Kidney tubule cell (primary cell): ENCODE measurements around the gene AUH.
"Not testable (repeated sequence)": the region's sequence is repeated elsewhere in the genome, so short reads cannot be mapped to it uniquely, and the experiment has no call there.

ENCODE experiments used
- DNase-seq: peaks from one replicate; pipeline ENCODE4 v3.0.0-alpha.2; 2018; ENCODE audit warnings: low spot score

Gene AUH, protein sequence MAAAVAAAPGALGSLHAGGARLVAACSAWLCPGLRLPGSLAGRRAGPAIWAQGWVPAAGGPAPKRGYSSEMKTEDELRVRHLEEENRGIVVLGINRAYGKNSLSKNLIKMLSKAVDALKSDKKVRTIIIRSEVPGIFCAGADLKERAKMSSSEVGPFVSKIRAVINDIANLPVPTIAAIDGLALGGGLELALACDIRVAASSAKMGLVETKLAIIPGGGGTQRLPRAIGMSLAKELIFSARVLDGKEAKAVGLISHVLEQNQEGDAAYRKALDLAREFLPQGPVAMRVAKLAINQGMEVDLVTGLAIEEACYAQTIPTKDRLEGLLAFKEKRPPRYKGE

DNA sequence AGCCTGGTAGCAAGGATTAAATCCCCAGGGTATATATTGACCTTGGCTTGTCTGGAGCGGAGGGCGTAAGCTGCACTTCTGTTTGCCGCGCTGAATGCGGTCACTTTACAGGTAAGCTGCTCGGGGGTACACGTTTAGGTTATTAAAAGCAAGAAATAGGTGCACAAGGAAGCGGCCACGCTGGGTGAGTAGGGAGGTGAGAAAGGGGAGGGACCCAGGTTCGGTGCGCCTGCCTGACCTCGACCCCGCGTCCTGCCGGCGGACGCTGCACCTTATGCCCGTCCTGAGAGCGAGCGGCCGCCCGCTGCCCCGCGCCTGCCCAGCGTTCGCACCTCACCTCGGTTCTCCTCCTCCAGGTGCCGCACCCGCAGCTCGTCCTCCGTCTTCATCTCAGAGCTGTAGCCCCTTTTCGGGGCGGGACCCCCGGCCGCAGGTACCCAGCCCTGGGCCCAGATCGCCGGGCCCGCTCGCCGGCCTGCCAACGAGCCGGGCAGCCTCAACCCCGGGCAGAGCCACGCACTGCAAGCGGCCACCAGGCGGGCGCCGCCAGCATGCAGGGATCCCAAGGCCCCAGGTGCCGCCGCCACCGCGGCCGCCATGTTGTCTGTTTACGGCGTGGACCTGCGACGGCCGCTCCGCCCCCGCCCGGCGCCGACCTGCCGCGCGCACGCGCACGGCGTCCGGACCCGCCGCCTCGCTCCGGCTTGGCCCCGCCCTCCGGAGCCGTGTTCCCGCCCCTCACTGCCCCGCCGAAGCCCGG lies at the start of gene AUH:
Gene AUH, minus strand, starts transcription at position 628 of the 760 bp plus-strand sequence. Its CDS starts 29 bp downstream, at position 599.
- DNase-seq: peak; percentile 87

DNA sequence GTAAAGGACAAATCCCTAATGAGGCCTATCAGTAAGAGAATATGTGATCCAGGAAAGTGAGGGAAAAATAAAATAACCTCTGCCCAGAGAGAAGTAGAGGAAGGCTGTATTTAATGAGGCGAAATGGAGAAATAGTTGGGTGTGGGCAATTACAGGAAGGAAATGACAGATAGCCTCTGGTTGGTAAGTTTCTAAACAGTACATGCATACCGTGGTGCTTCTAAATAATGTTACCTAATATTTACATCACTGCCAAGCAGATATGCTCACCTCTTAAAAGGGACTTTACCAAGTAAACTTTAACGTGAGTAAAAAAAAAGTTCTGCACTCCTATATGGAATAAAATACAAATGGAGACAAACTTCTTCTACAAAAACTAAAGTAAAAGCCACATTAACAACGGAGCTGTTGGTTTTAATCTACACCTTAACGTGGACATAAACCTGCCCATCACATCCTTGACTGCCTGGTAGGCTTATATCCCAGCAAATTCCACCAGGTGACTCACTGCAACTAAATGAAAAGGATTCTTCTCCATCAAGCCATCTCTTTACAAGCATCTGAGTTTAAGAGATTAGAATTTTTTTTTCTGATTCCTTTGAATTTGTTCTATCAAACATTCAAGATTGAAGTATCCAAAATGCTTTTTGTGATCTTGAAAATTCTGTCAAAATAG lies 49.5 kb upstream of the AUH start:
- DNase-seq: peak; percentile 46

DNA sequence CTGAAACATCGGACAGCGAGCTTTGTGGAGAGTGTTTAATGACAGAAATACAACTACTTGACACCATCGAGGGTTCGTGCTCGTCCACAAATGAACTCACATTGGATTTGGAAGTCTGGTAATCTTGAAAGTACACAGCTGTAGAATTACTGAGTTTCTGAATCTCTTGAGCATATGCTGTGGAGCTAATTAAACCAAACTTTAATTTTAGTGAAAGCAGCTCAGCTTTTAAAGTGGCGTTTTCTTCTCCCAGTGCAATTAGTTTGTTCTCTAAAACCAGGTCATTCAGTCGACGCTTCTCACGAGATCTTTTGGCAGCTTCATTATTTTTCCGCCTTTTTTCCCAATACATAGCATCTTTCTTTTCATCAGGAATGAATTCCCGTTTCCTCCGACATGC lies 48.4 kb upstream of the AUH start:
- DNase-seq: no peak

DNA sequence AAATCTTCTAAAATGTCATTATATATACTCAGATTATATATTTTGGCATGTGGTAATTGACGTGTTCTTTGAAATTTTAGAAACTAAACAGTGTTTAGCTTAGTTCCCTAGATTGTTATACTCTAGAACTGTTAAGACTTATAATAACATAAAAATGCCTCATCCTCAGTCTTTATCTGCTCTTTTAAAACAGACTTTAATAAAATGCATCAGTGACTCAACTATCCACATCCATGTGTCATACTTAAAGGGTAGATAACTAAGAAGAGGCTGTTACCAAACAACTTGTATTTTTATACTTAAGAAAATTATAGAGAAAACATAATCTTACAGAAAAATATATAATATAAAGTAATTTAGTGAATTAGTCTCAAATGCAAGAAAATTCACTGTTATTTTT lies 46.8 kb upstream of the AUH start:
- DNase-seq: no peak

DNA sequence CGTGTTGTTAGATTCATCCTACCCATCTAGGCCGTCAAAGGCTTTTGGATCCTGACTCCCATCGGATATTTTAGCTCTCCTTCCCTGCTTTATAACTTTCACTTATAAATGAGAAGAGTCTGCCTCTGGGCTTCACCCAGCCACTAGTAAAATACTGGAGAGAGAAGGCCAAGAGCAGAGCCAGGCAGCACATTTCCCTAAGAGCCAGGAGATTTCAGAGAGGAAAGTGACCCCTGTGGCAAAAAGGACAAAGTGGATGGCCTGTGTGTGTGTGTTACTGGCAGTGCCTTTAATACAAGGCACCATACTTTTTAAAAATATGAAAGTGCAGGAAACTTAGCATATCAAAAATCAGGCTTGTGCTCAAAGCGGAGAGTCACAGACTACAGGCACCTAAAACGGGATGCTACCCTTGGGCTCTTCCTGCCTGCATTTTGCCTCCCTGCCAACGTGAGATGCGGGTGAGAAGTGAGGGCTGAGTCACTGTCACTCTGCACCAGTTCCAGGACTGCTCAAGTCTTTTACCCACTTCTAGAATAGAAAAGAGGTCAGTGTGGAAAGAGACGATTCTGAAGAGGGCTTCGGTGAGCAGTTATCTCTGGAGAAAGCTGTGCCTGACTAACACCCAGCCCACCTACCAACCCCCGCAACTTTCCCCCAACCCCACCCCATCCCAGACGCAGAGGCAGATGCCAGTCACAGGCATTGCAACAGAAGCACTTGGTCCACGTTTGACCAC lies 46.0 kb upstream of the AUH start:
- DNase-seq: no peak

DNA sequence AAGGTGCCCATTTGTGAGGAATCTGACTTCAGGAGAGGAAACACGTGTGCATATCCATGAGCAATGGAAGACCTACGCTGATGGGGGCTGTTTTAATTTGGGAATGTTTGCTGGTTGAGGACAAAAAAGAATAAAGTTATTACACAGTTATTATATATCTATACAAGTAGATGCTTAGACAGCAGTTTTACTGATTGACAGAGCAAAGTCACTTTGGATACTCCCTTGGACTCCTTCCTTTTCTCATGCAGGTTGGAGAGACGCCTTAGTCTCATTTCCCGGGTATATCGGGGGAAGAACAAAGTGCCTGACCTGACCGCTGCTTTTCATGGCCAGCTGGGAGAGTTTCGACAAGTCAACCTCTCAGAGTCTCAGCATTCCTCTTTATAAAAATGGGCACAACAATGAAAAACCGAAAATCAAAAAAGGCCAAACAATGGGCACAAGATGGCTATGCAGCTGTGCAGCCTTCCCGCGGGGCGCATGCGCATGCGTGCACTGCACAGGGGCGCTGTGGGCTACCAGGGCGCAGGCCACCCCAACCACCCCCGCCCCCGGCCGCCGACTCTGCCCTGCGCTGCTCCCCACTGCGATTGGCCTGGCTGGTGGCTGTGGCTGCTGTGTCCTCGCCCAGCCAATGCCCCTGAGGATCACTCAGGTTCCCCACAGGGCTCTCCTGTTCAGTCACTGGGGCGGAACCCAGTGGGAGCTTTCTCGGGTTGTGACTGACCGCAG lies 43.8 kb upstream of the AUH start:
- no peak for DNase-seq

DNA sequence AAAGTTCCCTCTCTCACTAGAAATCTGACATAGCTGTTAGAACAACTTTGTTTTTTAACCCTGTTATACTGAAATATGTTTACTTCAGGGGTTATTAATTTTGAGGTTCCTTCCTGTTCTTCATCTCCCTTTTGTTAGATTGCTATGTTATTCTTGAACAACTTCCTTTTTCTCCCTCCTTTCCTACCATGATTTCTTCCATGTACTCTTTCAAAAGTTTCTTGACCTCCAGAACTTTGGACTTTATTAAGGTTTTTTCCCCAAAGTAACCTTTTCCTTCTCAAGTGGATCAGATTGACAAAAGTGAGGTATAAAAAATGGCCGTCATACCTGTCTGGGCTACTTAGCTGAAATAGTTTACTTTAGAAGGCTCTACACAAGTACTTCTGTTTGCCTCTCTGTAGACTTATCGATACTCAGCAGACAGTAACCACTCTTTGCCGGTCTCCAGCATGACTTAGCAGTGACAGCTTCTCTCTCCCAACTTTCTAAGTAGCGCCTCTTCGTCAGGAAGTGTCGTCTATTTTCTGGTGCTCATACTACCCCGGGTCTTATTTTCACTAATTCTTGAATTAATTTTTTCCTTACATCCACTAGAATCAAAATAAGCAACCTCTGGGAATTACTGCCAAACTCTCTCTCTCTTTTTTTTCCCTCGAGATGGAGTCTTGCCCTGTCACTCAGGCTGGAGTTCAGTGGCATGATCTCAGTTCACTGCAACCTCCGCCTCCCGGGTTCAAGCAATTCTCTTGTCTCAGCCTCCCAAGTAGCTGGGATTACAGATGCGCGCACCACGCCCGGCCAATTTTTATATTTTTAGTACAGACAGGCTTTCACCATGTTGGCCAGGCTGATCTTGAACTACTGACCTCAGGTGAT lies 42.2 kb upstream of the AUH start:
- DNase-seq: no peak

DNA sequence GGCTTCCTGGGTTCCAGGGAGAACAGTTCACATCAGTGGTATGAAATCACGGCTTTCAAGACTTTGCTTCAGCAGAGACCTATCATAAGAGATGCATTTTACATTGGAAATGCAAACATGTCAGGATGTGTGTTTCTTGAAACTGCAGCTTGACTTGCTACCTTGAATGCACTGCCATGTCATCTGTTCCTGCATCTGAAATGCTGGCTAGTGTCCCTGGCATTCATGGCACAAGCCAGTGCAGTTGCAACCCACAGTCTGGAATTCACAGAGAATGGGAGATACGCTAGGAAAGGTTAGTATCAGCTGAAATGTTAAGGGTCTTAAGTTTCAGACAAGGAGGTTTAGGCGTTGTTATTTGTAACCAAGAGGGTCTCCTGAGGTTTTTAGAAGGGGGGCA lies 37.2 kb upstream of the AUH start:
- no peak for DNase-seq

DNA sequence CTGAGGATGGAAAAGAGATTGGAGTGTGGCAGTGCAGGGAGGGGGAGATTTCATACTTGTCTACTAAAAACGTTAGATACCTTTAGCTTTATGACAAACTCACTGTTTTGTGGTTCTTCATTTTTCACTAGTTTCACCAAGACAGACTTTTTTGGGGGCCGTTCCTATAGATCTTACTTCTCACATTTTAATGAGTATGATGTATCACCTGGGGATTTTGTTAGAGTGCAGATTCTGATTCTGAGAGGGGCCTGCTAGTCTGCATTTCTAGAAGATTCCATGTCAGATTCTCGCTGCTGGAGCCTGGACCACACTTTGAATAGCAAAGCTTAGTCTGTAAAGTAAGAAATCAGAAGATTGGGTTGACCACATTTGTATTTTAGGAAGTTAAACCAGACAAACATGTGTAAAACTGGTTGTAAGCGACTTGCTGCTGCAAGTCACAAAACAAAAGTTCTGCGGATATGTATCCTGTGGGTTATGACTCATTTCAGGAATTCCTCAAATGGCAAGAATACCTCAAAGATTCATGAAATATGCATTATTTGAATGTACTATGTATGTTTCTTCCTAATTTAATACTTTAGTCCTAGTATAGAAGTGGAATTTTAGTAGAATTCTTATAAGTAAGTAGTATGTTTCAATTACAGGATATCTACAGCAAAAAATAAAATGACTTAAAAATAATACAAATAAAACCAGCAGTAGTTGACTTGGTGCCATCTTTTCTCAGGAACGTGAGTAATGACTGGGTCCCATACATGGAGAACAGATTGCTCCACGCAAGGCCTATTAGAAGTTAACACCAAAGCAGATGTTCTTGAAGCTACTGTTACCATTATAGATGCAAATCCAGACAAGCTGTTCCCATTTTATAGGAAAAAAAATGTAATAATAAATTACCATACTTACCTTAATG lies 34.1 kb upstream of the AUH start:
- DNase-seq: peak; percentile 16

DNA sequence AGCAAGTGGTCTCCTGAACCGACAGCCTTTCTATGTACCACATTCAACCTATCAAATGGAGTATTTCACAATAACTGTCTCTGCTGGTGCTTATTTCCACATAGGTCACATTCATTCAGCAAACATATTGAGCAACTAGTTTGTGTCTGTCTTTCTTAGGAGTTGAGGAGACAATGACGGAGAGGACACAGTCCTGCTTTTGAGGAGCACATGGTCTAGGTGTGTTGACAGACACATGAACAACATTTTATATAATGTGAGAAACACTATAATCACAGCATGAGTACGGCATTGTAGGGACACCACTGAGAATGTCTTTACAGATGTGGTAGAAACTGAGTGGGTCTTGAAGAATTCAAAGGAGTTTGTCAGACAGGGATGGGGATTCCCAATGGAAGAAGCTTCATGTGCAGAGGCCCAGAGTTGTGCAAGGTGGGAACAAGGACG lies 33.4 kb upstream of the AUH start:
- DNase-seq: no peak

DNA sequence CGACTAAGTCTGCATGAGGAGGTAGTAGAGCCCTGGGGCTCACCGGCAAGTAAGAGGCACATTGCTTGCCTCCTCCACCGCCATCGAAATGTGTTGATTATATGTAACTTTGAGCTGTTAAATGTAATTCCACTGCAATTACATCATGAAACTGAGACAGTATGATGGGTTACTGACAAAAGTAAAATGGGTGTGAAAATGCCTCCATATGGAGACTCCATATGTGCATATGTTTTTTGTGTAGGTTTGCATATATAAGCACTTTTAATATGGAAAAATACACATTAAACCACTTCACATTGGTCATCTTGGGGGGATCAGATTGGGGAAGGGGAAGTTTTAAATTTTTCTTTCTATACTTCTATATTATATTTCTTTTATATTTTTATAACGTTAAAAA lies 32.1 kb upstream of the AUH start:
- no peak for DNase-seq

DNA sequence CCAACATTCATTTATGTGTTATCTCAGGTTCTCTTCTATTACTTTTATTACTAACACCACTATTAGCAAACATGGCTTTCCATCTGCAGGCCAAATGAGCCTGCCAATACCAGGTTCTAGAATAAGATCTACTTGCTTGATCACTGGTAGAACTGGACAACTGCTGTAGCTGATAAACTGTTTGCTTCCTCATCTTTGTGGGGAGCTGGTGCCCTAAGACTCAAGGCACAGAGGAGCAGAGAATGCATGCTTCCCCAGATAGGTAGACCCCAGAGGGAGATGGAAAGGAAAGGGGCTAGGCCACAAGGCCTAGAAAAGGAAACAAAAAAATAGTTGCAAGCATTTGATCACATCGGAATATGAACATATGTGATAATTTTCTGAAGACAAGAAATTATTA lies 30.7 kb upstream of the AUH start:
- DNase-seq: no peak

DNA sequence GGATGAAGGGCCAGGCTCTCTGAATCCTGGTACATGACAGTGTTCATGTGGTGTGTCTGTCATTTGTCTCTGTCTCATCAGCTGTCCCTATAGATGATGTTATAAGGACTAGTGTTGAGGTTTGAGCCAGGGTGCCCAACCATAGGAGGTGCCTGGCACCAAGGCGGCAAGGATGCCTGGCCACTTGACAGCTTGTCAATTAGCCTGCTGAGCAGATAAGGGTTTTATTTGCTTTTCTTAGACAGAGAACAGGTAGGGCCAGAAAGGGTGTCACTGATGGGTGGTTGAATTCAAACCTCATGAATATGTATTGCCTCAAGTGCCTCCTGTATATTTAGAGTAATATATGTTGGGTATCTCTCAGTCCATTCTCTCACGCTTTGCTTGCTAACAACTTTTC lies 30.1 kb upstream of the AUH start:
- no peak for DNase-seq

DNA sequence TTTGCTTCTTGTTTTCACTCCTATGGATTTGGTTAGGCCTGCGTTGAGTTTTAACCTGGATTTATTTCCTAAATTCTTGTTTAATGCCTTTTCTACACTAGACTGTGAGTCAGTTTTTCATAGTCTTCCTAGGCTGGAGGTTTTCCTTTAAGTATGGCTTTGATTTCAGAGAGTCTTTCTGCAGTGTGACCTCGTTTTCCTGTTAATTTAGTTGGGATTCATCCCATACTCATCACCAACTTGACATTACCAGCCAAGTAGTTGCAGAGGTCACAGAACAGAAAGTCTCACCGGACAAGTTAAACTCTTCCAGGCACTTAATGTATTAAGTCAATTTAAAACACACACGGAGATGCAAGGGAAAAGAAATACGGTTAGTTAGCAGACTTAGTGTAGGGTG lies 29.7 kb upstream of the AUH start:
- no peak for DNase-seq

DNA sequence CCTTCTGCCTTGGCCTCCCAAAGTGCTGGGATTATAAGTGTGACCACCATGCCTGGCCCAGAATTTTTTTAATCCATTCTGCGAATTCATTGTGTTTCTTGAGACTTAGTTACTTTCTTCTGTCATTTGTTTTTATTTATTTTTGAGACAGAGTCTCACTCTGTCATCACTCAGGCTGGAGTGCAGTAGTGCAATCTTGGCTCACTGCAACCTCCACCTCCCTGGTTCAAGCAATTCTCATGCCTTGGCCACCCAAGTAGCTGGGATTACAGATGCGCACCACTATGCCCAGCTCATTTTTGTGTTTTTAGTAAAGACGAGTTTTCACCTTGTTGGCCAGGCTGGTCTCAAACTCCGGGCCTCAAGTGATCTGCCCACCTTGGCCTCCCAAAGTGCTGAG lies 28.0 kb upstream of the AUH start:
- DNase-seq: not testable (repeated sequence)

DNA sequence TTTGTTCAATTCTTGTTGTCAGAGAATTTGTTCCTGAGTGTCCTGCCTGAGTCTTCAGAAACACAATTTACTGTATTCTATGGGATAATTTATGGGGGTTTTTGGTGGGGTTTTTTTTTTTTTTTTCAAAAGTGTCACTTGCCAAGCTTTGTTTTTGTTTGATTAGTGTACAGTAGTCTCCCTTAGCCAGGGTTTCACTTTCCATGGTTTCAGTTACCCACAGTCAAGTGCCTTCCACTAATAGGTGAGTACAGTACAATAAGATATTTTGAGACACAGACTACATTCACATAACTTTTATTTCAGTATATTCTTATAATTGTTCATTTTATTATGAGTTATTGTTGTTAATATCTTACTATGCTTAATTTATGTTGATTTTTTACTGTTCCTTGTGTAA lies 25.0 kb upstream of the AUH start:
- DNase-seq: no peak

DNA sequence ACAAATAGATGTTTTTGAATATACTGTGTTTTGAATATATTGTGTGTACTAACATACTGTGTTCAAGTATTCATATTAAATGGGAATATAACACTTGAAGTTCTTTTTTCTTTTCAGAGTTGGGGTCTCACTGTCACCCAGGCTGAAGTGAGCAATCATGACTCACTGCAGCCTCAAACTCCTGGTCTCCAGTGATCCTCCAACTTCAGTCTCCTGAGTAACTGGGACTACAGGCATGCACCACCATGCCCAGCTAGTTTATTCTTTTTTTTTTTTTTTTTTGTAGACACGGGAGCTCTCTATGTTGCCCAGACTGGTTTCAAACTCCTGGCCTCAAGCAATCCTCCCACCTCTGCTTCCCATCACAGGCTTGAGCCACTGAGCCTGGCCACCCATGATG lies 23.2 kb upstream of the AUH start:
- no peak for DNase-seq

DNA sequence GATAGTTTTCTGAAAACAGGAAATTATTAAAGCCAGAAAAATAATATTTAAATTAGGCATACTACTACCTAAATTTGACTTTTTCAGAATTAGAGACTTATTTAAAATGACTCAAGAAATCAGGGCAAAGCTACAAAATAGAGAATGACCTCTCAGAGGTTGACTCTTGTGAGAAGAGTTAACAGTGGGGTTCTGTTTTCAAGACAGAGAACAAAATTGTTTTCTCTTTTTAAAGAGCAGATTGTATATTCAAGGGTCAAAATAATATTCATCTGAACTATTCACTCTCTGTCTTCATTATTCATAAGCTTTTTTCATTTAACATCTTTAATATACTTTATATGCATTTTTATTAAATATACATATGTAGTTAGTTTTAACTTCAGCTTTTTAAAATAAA lies 21.9 kb upstream of the AUH start:
- DNase-seq: no peak

DNA sequence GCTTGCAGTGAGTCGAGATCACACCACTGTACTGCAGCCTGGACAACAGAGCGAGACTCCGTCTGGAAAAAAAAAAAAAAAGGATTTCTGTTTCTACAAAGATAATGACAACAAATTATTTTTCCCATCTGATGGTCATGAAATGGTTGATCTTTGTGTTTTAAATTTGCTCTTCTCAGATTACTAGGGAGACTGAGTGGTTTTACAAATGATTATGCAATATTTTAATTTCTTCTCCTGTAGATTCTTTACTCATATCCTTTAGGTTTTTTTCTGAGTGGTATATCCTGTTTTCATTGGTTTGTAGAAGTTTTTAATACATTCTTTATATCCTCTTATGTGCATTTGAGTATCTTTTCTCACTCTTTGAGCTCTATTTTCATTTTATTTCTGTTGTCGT lies 20.6 kb upstream of the AUH start:
- DNase-seq: no peak

DNA sequence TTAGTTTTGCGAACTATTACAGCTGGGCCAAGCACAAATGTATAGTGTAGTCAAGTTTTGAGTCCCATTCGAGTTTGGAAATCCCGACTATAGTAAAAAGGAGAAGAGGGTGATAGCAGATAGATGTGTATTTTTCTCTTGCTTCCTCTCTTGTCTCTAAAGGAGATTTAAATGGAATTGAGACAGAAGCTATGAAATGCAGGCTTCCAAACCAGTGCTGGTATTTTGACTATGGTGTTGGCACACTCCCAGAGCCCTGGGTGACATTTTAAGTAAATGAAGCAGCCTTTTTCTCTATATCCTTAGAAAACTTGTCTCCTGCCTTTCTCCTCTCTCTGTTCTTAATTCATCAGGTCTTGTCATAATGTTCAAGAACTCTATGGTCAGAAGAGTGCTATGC lies 17.7 kb upstream of the AUH start:
- no peak for DNase-seq
